Endometrial microvascular endothelial cells (primary cell): ENCODE results near the gene TIMM17B. TPM values are rescaled to one million over a fixed set of nuclear protein-coding genes. Genes with fewer than 3 reads are reported as not detected.

Experiments
- in situ Hi-C: cut with HindIII; loops from 2 replicates; pipeline ENCODE4 v1.10.0; 2017; ENCODE audit warnings: low sequenced_read_pairs, low pct_unique_long_range_greater_than_20kb; ENCODE audit errors: inconsistent ontology term
- total RNA-seq: library from RNA; depleted of rRNA; stranded (reverse); fragments of >200 nt; gene quantifications from one replicate; pipeline ENCODE4 v1.2.3, GENCODE V29; 2015; ENCODE audit errors: inconsistent ontology term

TIMM17B gene
- total RNA-seq, 1 donor from 2014 or later: 58.7 TPM

GRCh38 chrX:48919947-48920717, 22.6 kb upstream of the TIMM17B start:
- in situ Hi-C loops: no loop called here

DNA sequence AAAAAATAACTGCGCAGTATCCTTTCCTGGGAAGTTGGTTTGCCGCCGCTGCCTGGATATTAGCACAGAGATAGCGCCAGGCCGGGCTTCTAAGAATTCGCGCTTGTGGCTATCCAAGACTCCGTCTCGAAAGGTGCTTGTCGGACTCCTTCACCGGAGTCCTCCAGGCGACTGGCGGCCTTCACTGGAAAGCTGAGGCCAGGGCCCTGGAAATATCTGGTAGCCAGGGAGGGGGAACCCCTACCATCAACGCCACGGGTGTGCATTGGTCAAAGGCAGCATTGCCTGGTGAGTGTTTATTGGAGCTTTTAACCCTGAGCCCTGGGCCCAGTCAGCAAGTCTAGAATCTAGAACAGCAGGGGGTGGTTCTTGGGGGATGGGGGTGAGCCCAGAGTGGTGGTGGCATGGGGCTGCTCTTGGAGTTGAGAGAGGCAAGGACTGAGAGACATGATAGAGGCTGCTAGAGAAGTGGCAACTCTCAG, 21.8 kb upstream of the TIMM17B start:
- in situ Hi-C loops: no loop called here

DNA sequence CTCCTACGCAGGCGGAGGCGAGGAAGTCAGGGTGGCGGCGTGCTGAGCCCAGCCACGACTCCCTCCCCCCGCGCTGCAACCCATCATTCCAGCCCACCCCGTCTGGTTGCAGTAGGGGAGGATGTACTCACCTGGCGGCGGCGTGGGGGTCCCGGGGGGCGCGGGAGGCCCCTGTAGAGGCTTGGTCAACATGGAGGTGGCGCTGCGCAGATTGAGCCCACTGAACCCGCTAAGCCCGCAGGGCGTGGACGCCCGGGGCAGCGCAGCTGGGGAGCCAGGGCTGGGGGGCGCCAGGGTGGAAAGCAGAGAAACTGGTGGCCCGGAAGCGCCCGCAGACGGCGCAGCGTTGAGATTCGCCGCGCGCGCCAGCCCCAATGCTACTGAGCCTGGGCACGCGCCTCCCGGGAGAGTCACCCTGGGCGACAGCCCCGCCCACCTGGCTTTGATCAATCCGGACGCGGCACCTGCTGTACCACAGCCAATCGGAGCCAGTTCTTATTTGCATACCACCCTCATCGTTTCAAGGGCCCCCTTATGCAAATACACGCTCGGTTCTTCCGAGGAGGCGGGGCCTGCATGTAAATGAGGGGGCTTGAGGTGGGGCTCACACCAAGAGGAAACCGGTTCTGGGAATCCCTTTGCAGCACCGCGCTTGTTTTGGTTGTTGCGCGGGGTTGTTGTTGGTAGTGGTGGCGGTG, 21.2 kb upstream of the TIMM17B start, which contains the start of gene PIM2:
Gene PIM2, minus strand, starts transcription at position 382 of the 698 bp plus-strand sequence. Its CDS starts 190 bp downstream, at position 192.
- in situ Hi-C loops: no loop called here

DNA sequence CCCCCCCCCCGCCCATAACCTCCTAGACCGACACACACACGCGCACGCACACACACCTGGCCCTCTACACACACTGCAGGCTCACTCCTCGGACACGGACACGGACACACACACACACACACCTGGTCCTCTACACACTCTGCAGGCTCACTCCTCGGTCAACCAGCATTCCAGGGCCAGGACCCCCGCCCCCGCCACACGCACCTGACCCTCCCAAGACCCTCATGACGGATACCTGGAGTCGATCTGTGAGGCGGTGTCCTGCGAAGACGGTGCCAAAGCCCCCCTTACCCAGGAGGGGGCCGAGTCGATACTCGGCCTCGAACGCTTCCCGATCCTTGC, 20.7 kb upstream of the TIMM17B start:
- in situ Hi-C loops: no loop called here

DNA sequence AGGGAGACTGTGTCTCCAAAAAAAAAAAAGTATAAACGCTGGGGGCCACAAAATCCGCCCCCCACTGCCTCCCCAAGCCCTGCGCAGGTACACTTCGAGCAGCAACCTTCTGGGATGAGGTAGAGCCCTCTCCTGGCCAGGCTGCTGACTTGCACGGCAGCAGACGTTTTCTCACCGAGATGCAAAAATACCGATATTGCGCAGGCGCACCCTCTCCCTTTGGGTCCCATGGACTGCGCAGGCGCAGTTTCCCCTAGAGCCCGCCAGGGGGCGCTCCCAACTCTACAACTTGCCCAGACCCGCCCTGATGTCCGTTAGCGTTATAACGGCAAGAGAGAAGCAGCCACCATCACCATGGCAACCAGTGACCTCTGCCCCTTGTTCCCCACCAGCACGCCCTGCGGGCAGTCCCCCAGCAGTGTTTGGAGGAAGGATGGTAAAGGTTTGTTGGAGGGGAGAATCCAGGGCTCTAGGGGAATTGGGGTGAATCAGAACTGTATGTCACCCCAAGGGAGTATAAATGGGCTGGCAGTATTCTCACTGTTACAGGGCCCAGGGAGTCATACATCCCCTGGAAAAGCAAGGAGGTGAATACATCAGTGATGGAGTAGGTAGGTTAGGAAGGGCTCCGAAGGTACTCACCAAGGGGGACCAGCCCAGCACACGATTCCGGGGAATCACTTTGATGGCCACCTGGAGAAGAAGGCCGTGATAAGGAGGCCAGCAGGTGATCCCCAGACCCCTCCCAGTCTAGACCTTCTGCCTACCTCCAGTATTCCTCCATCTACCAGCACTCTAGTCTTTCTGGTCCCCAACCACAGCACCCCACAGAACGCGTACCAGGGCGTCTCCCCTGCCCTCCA, 19.8 kb upstream of the TIMM17B start:
- in situ Hi-C loops: no loop called here

DNA sequence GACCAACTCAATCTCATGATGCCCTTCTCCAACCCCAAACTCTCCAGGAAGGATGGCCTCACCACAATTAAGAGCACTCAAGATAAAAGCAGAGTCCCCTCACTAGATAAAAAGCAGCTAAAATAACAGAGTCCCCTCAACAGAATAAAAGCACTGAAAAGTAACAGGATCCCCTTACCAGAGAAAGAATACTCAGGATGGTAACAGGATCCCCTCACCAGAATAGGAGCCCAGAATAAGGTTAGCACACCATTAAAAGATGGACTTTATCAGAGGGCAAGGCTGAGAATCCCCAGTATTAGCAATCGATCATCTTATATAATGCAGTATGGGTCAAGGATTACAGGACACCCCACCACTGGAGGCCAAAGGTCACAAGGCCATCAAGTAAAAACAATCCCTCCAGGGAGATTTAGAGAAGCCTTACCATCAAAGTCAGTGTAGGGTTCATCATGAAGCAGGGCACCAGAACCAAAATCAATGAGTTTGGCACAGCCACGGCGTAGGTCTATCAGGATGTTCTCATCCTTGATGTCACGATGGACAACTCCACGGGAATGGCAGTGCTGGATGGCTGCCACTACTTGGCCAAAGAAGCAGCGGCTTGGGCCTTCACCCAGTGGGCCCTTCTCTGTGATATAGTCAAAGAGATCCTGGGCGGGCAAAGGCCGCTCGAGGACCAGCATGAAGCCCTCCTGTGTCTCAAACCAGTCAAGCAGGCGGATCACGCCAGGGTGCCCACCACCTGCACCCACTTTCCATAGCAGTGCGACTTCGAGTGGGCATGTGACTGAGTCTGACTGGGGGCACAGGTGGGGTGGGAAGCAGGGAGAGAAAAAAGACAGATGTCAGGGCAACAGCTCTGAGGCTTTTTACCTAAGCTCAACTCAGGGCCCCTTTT, 17.3 kb upstream of the TIMM17B start:
- in situ Hi-C loops: no loop called here

DNA sequence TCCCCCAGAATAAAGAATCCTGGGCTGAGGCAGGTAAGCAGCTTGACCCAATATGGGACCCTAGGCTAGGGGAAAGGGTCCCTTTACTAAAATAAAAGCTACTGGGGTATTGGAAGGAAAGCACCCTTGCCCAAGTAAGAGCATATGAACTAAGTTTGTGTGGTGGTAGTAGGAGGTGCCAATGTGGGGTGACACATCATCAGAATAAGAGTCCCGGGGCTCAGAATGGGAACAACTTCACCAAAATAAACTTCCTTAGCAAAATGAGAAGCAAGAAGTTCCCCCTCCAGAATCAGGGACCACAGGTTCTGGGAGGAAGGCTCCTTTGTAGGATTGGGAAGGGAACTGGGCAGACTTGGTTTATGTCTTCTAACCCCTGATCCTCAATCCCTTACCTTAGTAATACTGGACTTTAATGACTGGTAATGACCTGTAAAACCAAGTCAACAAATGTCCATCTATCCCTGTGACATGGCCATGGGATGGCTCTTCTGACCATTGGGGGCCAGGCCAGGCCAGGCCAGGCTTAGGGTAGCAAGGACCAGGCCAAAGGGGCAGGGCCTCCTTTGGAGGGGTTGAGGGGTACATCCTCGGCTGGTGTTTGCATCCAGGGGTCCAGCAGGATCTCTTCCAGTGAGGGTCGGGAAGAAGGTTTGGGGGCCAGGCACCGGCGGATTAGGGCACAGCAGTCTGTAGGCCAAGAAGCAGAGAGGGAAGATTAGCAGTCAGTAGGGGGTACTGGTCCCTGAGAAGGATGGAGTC, 16.2 kb upstream of the TIMM17B start:
- in situ Hi-C loops: no loop called here

DNA sequence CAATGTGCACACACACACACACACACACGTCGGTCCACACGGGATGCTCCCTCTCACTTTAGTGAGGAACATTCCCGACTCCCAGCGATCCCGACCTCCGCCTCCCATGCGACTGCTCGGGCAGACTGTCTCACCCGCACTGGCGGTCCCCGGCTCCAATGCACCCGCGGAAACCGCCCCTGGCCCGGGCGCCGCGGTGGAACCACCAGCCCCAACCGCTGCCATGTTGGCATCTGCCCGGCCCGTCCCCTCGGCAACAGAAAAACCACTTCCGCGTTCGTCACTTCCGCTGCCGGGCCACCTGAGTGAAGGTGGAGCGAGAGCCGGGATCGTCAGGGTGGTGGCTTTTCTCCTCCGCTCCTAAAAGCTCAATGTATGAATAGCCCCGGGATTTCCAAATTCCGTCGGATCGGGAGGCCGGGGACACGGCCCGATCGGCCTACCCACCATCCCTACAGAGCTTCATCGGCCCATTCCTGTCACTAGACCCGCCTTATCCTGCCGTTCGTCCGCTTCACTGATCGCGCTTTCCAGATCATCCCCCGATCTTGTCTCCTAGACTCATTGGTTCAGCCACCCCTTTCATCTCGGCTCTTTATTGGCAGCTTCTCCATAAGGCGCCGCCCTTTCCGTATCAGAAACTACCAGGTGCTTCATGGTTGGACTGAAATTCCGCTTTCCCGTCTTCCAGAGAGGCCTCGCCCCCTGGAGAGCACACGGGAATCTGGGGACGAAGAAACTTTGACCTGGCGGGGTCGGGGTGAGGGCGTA, 14.0 kb upstream of the TIMM17B start, which contains the start of gene SLC35A2:
Gene SLC35A2, minus strand, starts transcription at position 235 of the 771 bp plus-strand sequence. Its CDS starts 10 bp downstream, at position 225.
- in situ Hi-C loops: no loop called here

DNA sequence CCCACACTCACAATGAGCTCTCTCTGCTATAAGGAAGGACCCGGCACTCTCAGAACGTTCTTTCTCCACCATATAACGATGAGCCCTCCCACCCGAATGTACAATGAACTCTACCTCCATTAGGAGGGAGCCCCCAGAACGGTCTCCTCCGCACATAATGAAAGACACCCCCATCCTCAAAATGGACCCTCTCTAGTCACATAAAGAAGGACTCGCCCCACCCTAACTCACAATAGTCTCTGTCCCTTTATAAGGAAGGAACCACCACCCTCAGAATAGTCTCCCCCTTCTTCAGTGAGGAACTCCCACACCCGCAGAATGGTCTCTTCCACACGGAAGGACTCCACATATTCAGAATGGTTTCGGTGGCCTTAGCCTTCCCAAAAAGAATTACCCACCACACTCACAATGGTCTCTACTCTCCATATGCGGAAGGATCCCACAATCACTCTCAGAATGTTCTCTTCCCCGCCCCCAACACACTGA, 13.4 kb upstream of the TIMM17B start:
- in situ Hi-C loops: no loop called here

GRCh38 chrX:48909703-48910294, 12.2 kb upstream of the TIMM17B start:
- in situ Hi-C loops: no loop called here

- in situ Hi-C loops: no loop called here
Measured at GRCh38 chrX:48908600-48908999, 11.0 kb upstream of the TIMM17B start.

- in situ Hi-C loops: no loop called here
Measured at GRCh38 chrX:48905090-48905790, 7.7 kb upstream of the TIMM17B start.

- in situ Hi-C loops: no loop called here
Measured at GRCh38 chrX:48904626-48905025, 7.1 kb upstream of the TIMM17B start.

DNA sequence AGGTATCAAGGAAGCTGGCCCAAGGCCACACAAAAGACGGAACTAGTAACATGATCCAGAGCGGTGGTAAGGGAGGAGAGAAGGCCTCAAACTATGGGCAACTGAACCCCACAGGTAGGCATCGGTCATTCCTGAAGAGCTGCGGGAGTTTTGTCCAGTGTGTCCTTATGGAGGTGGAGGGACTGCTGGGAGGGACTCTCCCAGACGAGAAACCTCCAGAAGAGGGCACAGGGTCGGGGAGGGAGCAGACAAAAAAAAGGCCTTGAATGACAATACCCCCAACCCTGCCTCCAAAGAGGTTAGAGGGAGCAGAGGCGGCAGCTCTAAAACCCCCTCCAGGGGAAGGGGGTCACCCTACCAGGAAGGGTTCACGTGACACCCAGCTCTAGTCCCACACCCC, 6.6 kb upstream of the TIMM17B start:
- in situ Hi-C loops: no loop called here

- in situ Hi-C loops: no loop called here
Measured at GRCh38 chrX:48903290-48903689, 5.7 kb upstream of the TIMM17B start.

- in situ Hi-C loops: no loop called here
Measured at GRCh38 chrX:48902776-48903175, 5.2 kb upstream of the TIMM17B start.
